Omental fat pad (tissue), 4 donors: Measurements from ENCODE around the gene CCDC170. TPM values are rescaled to one million over a fixed set of nuclear protein-coding genes. Genes with fewer than 3 reads are reported as not detected.
"Not testable (repeated sequence)": the region's sequence is repeated elsewhere in the genome, so short reads cannot be mapped to it uniquely, and the experiment has no call there.

Experiments
- ATAC-seq: fragments of 150-250 bp; one replicate; pipeline ENCODE4 v1.9.1; 2016; ENCODE audit warnings: mild to moderate bottlenecking, moderate library complexity; ENCODE audit not compliant: low FRiP score
- DNase-seq: peaks from one replicate; pipeline ENCODE4 v3.0.0-alpha.2; 2019; ENCODE audit warnings: low spot score
- total RNA-seq, 4 donors: library from RNA; depleted of rRNA; stranded (reverse); fragments of >200 nt; gene quantifications; one replicate each; pipeline ENCODE4 v1.1.0, GENCODE V29; 2016
- TF ChIP-seq, protein P1 (sequence below), 3 donors: fragments of 450-650 bp; IDR thresholded peaks; one replicate each; pipeline ENCODE4 v1.5.1; 2016 to 2017; ENCODE audit warnings: antibody characterized with exemption in 3 of 3, mild to moderate bottlenecking in 3 of 3, moderate library complexity in 2 of 3

The CCDC170 gene, protein sequence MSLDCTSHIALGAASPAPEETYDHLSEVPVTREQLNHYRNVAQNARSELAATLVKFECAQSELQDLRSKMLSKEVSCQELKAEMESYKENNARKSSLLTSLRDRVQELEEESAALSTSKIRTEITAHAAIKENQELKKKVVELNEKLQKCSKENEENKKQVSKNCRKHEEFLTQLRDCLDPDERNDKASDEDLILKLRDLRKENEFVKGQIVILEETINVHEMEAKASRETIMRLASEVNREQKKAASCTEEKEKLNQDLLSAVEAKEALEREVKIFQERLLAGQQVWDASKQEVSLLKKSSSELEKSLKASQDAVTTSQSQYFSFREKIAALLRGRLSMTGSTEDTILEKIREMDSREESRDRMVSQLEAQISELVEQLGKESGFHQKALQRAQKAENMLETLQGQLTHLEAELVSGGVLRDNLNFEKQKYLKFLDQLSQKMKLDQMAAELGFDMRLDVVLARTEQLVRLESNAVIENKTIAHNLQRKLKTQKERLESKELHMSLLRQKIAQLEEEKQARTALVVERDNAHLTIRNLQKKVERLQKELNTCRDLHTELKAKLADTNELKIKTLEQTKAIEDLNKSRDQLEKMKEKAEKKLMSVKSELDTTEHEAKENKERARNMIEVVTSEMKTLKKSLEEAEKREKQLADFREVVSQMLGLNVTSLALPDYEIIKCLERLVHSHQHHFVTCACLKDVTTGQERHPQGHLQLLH
- 1 to 10 TPM; 1.3 to 4.1 (median 2.5) TPM for total RNA-seq

DNA sequence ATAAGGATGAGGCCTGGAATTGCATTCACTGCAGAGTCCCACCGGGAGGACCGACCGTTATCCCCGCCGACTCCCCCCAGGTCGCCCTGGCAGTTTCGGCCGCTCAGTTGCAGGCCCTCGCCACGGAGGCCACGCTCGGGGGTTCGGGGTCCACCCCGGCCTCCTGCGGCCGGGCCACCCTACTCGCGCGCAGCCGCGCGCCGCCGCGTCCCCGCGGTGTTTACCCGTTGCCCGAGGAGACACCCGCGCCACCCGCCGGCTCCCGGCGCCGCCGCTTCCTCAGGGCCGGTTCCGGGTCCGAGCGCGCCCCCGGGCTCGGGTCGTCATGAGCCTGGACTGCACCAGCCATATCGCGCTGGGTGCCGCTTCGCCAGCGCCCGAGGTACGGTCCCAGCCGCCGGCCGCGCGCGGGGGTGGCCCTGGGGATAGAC lies at the start of gene CCDC170:
TSS of gene CCDC170 (plus strand) at position 214 of the 431 bp plus-strand sequence. CDS start at position 326, 112 bp downstream.
- ATAC-seq (peak; percentile 29), DNase-seq (no peak)
- TF ChIP-seq, protein P1, sequence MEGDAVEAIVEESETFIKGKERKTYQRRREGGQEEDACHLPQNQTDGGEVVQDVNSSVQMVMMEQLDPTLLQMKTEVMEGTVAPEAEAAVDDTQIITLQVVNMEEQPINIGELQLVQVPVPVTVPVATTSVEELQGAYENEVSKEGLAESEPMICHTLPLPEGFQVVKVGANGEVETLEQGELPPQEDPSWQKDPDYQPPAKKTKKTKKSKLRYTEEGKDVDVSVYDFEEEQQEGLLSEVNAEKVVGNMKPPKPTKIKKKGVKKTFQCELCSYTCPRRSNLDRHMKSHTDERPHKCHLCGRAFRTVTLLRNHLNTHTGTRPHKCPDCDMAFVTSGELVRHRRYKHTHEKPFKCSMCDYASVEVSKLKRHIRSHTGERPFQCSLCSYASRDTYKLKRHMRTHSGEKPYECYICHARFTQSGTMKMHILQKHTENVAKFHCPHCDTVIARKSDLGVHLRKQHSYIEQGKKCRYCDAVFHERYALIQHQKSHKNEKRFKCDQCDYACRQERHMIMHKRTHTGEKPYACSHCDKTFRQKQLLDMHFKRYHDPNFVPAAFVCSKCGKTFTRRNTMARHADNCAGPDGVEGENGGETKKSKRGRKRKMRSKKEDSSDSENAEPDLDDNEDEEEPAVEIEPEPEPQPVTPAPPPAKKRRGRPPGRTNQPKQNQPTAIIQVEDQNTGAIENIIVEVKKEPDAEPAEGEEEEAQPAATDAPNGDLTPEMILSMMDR (IDR thresholded peaks at IDR 0.05): no peak

DNA sequence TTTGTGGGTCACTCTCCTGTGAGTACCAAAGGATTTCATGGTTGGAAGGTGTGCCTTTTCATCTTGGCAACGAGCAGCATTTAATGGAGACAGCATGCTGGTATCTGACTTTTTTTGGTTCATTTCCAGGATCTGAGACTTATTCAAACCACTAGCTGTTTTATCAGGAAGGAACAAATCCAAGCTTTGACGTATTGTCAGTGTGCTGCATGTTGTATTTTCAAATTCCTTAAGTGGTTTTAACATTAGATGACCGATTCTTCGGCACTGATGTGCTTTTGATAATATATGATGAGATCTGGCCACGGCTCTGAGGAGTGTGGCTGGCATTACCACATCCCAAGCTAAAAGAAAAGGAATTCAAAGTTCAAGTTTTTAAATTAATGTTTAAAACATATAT lies 48.3 kb upstream of the CCDC170 start:
- ATAC-seq: no peak
- TF ChIP-seq, protein P1 (IDR thresholded peaks at IDR 0.05): no peak
- DNase-seq: no peak

DNA sequence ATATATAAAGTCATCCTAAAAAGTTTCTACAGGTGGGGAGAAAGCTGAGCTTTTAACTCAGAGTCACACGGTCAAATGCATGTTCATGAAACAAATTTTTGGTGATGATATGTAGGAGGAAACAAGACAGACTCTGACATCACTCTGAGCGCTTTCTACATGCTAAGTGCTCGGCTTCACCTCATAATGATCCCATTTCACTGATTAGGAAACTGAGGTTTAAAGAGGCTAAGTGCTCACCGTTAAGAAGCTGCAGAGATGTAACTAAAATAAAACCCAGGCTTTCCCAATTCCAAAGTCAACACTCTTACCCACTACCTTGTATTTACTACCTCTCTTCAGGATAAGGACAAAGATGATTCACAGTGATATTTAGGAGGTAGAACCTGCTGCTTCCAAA lies 46.6 kb upstream of the CCDC170 start:
- TF ChIP-seq, protein P1 (IDR thresholded peaks at IDR 0.05): no peak
- DNase-seq (no peak), ATAC-seq (no peak)

DNA sequence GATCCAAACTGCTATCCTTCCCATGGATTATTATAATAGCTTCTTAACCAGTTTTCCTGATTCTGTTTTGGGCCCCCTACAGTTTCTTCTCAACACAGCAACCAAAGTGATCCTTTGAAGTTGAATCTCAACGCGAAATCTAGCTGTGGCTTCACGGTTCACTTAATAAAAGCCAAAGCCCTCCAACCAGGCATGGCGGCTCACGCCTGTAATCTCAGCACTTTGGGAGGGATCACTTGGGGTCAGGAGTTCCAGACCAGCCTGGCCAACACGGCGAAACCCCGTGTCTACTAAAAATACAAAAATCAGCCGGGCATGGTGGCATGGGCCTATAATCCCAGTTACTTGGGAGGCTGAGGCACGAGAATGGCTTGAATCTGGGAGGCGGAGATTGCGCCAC lies 45.2 kb upstream of the CCDC170 start:
- no peak for ATAC-seq
- TF ChIP-seq, protein P1 (IDR thresholded peaks at IDR 0.05): no peak
- DNase-seq: no peak

DNA sequence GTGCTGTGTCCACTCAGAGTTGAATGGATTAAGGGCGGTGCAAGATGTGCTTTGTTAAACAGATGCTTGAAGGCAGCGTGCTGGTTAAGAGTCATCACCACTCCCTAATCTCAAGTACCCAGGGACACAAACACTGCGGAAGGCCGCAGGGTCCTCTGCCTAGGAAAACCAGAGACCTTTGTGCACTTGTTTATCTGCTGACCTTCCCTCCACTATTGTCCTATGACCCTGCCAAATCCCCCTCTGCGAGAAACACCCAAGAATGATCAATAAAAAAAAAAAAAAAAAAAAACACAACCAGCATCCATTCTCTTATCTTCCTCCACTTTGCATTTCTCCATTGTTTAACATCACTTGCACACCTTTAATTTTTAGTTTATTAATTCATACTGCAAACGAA lies 42.9 kb upstream of the CCDC170 start:
- ATAC-seq, DNase-seq: not testable (repeated sequence)

DNA sequence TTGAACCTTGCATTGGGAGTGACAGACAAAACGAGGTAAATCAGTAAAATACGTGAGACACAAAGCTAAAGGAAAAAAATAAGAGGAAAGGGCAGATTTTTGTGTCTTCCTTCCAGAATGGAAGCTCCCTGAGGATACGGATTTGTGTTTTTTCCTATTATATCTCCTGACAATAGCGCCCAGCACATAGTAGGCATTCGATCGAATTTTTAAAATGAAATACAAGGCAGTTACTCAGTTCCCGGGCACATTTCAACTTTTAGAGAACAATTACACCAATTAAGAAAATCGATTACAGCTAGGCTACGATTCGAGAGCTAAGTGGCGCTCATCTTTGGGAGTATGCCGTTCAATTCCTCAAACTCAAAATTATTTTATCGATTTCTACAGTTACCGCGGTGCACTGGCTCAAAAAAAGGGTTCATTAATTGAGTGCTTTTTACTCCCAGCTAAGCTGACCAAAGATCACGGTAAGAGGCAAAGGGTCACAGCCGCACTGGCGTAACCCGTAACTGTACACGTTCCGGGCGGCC lies 42.3 kb upstream of the CCDC170 start:
- TF ChIP-seq, protein P1 (IDR thresholded peaks at IDR 0.05): no peak
- ATAC-seq (no peak), DNase-seq (no peak)

DNA sequence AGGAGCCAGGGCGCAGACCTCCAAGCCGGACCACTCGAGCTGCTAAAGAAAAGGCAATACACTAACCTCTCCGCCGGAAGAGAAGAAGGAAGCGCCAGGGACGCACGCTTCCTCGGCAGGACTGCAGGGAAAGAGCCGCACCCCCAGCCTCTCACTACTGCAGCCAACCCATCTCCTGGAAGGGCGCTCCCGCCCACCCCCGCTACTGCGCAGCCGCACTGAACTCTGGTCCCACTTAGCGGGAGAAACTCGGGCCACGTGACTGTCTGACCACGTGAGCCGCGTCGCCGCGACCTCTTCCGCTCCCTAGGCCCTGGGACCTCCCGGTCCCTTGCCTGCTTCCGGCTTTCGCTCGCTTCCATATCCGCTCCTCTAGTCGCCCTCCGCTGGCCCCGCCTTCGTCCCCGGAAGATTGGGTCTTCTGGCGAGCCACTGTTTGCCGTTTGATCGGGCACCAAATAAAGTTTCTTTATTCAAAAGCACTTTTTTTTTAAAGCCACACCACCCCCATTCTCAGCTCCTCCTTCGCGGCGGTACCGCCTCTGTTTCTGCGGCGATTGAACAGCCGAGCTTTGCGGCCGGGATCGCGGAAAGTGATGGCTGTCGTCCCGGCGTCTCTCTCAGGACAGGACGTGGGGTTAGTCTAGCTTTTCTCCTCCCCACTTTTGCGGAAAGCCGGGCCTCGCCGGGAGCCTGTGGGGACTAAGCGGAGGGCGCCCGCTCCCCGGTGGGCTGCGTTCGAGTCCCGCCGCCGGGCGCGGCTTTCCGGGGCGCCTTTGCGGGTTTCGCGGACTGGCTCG lies 41.7 kb upstream of the CCDC170 start, which contains the start of gene RMND1:
TSS of gene RMND1 (minus strand) at position 177 of the 800 bp plus-strand sequence. CDS start 6,315 bp downstream, outside the sequence.
- ATAC-seq (peak; percentile 99), DNase-seq (peak; percentile 96)
- TF ChIP-seq, protein P1 (IDR thresholded peaks at IDR 0.05): no peak
